Measurements from ENCODE around the gene PSMC3IP. TPM values are rescaled to one million over a fixed set of nuclear protein-coding genes. Genes with fewer than 3 reads are reported as not detected.
"Not testable (repeated sequence)": the region's sequence is repeated elsewhere in the genome, so short reads cannot be mapped to it uniquely, and the experiment has no call there.

Gene PSMC3IP
- total RNA-seq, 2 donors from 2014 or later = 2.1 TPM; not detected in 1

GRCh38 chr17:42541041-42541833 is 36.3 kb downstream of the PSMC3IP start:
- ATAC-seq = no peak
- Histone ChIP-seq H3K4me3 (no peak overlapping the region), H3K27ac (no peak overlapping the region), H3K36me3 (replicated peaks in 1 of 2; ENCODE audit: insufficient read depth in 1 of 2, low read depth in 2 of 2) (peaks cover 0 to 9% of the 10 kb centered on the region in 2 donors), H3K4me1 (peaks cover 16% of the 10 kb centered on the region), H3K9me3 (no peaks in the 10 kb centered on the region), H3K27me3 (no peaks in the 10 kb centered on the region)
- peak in 1 of 4 donors; percentile 50 for DNase-seq
- intact Hi-C loops (cut with DNase I) = no loop called here
- no peak for TF ChIP-seq CTCF (IDR thresholded peaks at IDR 0.05)
- no peak for TF ChIP-seq POLR2A (IDR thresholded peaks at IDR 0.05)
- 82 to 84% methylated on average over 16 to 17 of the region's 17 CpGs for WGBS, 2 donors

GRCh38 chr17:42540558-42540957 is 37.0 kb downstream of the PSMC3IP start:
- peaks cover 20% of the 10 kb centered on the region for H3K4me1 ChIP-seq
- H3K4me3 ChIP-seq; ATAC-seq; DNase-seq; intact Hi-C loops (cut with DNase I); H3K27me3 ChIP-seq; H3K36me3 ChIP-seq (replicated peaks in 1 of 2; ENCODE audit: insufficient read depth in 1 of 2, low read depth in 2 of 2); H3K9me3 ChIP-seq; H3K27ac ChIP-seq: not testable (repeated sequence)
- WGBS, 2 donors = 93 to 95% methylated on average over 4 of the region's 4 CpGs

GRCh38 chr17:42538482-42538881 is 39.0 kb downstream of the PSMC3IP start:
- no peak for ATAC-seq

GRCh38 chr17:42537826-42538451 is 39.6 kb downstream of the PSMC3IP start:
- ATAC-seq = no peak
- DNase-seq = no peak
- WGBS, 2 donors = 93 to 97% methylated on average over 5 of the region's 5 CpGs
- Histone ChIP-seq H3K36me3 (replicated peaks in 1 of 2; ENCODE audit: insufficient read depth in 1 of 2, low read depth in 2 of 2) (peaks cover 0 to 9% of the 10 kb centered on the region in 2 donors), H3K27me3 (no peaks in the 10 kb centered on the region), H3K9me3 (no peaks in the 10 kb centered on the region), H3K27ac (no peak overlapping the region), H3K4me1 (peaks cover 30% of the 10 kb centered on the region), H3K4me3 (no peak overlapping the region)
- TF ChIP-seq POLR2A (IDR thresholded peaks at IDR 0.05) (no peak), CTCF (IDR thresholded peaks at IDR 0.05) (no peak)
- intact Hi-C loops (cut with DNase I) = no loop called here

More at GRCh38 chr17:42538482-42538881, 39.0 kb downstream of the PSMC3IP start:
- no peaks in the 10 kb centered on the region for H3K9me3 ChIP-seq
- peaks cover 0 to 9% of the 10 kb centered on the region in 2 donors for H3K36me3 ChIP-seq (replicated peaks in 1 of 2; ENCODE audit: insufficient read depth in 1 of 2, low read depth in 2 of 2)
- peaks cover 30% of the 10 kb centered on the region for H3K4me1 ChIP-seq
- no peak for DNase-seq
- TF ChIP-seq CTCF (IDR thresholded peaks at IDR 0.05) (no peak), POLR2A (IDR thresholded peaks at IDR 0.05) (no peak)
- H3K27me3 ChIP-seq = no peaks in the 10 kb centered on the region
- no peak overlapping the region for H3K27ac ChIP-seq
- 89 to 95% methylated on average over 14 of the region's 14 CpGs for WGBS, 2 donors
- intact Hi-C loops (cut with DNase I) = no loop called here
- no peak overlapping the region for H3K4me3 ChIP-seq

GRCh38 chr17:42537156-42537805 is 40.2 kb downstream of the PSMC3IP start:
- H3K4me1 ChIP-seq = peaks cover 30% of the 10 kb centered on the region
- H3K27me3 ChIP-seq = no peaks in the 10 kb centered on the region
- intact Hi-C loops (cut with DNase I) = no loop called here
- H3K27ac ChIP-seq = peak overlapping the region; percentile 90 to 94 (median 92)
- TF ChIP-seq CTCF (IDR thresholded peaks at IDR 0.05) = no peak
- ATAC-seq = no peak
- peaks cover 0 to 8% of the 10 kb centered on the region in 2 donors for H3K36me3 ChIP-seq (replicated peaks in 1 of 2; ENCODE audit: insufficient read depth in 1 of 2, low read depth in 2 of 2)
- DNase-seq = no peak
- WGBS, 2 donors = 78 to 95% methylated on average over 12 to 31 of the region's 31 CpGs
- no peaks in the 10 kb centered on the region for H3K9me3 ChIP-seq
- H3K4me3 ChIP-seq = peak overlapping the region; percentile 27 to 47

Measured in body of pancreas (tissue), 4 donors.